H1 (cell line): ENCODE measurements around the gene RBM19.

ENCODE experiments used
- CHD1 ChIP-seq: IDR thresholded peaks from 2 replicates; pipeline ENCODE4 v1.6.1; 2012; ENCODE audit warnings: low read depth, low read length, improper control_type of control experiment
- EZH2 ChIP-seq: fragments of 200-600 bp; sonication (generic); IDR thresholded peaks from 2 replicates; pipeline ENCODE4 v1.7.1; 2012; ENCODE audit warnings: low read depth, mild to moderate bottlenecking, moderate library complexity, low read length, inconsistent platforms; ENCODE audit not compliant: severe bottlenecking
- TF ChIP-seq, protein P1 (sequence below): IDR thresholded peaks from 2 replicates; pipeline ENCODE4 v1.6.1; 2011; ENCODE audit warnings: low read length, improper control_type of control experiment
- TF ChIP-seq, protein P2 (sequence below), 3 experiments: IDR thresholded peaks; 1 replicate in 2 of 3; 2 replicates in 1 of 3; pipeline versions ENCODE4 v1.5.1 to v1.6.1; 2011; ENCODE audit warnings: low read length in 3 of 3, mild to moderate bottlenecking in 3 of 3, inconsistent platforms in 2 of 3, low read depth in 1 of 3, moderate library complexity in 1 of 3; ENCODE audit not compliant: insufficient read depth in 1 of 3; ENCODE audit errors: control extremely low read depth in 1 of 3
- TF ChIP-seq, protein P3 (sequence below): IDR thresholded peaks from 2 replicates; pipeline ENCODE4 v1.6.1; 2011; ENCODE audit warnings: low read depth, mild to moderate bottlenecking, low read length; ENCODE audit not compliant: insufficient read depth

DNA sequence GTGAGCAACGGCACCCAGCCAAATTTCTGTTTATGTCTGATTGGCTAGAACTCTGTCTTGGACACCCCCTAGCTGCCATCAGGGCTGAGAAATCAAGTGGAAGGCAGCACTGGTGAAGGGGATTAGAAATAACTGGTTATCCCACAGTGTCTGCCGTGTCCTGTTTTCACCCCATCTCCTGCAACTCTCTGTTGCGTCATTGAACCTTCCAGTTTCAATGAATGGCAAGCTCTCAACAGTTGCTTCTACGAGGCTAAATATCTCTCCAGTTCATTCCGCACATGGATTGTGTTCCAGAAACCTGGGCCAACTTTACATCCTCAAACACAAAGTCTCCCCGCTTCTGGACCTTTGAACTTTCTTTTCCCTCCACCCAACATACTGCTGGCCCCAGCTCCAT, 173.7 kb downstream of the RBM19 start:
- no peak for TF ChIP-seq EZH2
- no peak for TF ChIP-seq CHD1
- TF ChIP-seq, protein P1, sequence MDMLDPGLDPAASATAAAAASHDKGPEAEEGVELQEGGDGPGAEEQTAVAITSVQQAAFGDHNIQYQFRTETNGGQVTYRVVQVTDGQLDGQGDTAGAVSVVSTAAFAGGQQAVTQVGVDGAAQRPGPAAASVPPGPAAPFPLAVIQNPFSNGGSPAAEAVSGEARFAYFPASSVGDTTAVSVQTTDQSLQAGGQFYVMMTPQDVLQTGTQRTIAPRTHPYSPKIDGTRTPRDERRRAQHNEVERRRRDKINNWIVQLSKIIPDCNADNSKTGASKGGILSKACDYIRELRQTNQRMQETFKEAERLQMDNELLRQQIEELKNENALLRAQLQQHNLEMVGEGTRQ: no peak
- TF ChIP-seq, protein P2, sequence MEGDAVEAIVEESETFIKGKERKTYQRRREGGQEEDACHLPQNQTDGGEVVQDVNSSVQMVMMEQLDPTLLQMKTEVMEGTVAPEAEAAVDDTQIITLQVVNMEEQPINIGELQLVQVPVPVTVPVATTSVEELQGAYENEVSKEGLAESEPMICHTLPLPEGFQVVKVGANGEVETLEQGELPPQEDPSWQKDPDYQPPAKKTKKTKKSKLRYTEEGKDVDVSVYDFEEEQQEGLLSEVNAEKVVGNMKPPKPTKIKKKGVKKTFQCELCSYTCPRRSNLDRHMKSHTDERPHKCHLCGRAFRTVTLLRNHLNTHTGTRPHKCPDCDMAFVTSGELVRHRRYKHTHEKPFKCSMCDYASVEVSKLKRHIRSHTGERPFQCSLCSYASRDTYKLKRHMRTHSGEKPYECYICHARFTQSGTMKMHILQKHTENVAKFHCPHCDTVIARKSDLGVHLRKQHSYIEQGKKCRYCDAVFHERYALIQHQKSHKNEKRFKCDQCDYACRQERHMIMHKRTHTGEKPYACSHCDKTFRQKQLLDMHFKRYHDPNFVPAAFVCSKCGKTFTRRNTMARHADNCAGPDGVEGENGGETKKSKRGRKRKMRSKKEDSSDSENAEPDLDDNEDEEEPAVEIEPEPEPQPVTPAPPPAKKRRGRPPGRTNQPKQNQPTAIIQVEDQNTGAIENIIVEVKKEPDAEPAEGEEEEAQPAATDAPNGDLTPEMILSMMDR (IDR thresholded peaks at IDR 0.05; ENCODE audit: control extremely low read depth in 1 of 3, insufficient read depth in 1 of 3, low read depth in 1 of 3, low read length in 3 of 3): no peak
- TF ChIP-seq, protein P3, sequence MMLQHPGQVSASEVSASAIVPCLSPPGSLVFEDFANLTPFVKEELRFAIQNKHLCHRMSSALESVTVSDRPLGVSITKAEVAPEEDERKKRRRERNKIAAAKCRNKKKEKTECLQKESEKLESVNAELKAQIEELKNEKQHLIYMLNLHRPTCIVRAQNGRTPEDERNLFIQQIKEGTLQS: no peak
